ENCODE results near the gene AWAT2. TPM values are rescaled to one million over a fixed set of nuclear protein-coding genes. Genes with fewer than 3 reads are reported as not detected.
"Not testable (repeated sequence)": the region's sequence is repeated elsewhere in the genome, so short reads cannot be mapped to it uniquely, and the experiment has no call there.

AWAT2 gene
- total RNA-seq, 1 donor from 2014 or later = 0.20 TPM

DNA sequence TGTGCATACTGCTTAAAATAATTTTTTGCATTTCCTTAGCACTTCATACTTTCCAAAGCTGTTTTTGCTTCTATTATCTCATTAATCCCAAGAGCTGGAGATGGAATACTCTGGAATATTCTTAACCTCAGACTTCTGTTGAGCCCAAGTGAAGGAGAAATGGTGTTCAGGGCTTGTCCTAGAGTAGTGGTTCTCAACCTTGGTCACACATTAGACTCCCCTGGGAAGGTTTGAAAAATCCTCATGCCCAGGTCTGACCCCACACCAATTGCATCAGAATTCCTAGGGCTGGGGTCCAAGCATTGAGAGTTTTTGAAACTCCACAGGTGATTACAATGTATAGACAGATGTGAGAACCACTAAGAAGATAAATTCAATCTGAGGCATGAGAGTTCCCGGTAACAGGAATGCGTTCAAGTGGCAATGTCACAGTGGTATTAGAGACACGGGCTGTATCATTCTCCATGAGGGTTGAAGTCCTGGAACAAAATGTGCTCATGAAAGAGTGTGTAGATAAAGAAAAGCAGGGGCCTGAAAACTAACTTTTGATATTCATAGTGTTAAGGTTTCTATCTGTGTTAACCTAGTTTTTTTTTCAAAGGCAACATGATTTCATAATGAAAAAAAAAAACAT, 47.9 kb downstream of the AWAT2 start:
- no peak for DNase-seq (ENCODE audit: low read depth in 2 of 2)

DNA sequence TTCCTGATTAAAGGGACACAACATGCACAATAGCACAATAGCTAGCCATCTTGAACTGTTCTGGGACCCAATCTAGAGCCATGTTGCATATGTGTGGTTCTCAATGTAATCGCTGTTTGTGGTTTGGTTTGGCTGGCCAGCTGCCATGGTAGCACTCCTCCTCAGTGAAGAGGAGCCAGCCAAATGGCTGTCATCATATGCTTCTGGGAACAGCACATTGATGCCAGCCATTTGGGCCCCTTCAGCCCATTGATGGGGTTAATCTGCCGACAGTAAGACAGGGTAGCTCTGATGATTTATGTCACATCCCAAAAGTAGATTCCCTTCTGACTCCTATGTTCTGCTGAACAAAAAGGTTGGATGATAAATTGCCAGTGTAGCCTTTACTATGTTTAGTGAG, 48.5 kb downstream of the AWAT2 start:
- no peak for DNase-seq (ENCODE audit: low read depth in 2 of 2)

DNA sequence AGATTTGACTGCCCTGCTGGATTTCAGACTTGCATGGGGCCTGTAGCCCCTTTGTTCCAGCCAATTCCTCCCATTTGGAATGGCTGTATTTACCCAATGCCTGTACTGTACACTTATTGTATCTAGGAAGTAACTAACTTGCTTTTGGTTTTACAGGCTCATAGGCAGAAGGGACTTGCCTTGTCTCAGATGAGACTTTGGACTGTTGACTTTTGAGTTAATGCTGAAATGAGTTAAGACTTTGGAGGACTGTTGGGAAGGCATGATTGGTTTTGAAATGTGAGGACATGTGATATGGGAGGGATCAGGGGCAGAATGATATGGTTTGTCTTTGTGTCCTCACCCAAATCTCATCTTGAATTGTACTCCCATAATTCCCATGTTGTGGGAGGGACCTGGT, 51.4 kb downstream of the AWAT2 start:
- DNase-seq (ENCODE audit: low read depth in 2 of 2) = not testable (repeated sequence)

DNA sequence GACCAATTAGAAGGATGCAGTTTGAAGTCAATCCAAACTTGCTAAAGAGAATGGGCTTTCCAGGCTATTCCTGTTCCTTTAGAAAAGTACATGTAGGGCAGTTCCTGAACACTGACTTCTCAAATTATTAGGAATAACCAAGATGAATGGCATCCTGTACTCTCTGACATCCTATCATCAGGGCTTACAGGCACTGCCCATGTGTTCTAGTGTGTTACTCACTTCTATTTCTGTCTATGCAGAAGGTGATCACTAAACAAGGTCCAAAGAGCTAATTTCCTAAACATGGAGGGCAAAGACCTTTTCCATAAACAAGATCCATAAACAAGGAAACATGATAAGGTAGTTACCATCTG, 53.6 kb downstream of the AWAT2 start:
- no peak for DNase-seq (ENCODE audit: low read depth in 2 of 2)

DNA sequence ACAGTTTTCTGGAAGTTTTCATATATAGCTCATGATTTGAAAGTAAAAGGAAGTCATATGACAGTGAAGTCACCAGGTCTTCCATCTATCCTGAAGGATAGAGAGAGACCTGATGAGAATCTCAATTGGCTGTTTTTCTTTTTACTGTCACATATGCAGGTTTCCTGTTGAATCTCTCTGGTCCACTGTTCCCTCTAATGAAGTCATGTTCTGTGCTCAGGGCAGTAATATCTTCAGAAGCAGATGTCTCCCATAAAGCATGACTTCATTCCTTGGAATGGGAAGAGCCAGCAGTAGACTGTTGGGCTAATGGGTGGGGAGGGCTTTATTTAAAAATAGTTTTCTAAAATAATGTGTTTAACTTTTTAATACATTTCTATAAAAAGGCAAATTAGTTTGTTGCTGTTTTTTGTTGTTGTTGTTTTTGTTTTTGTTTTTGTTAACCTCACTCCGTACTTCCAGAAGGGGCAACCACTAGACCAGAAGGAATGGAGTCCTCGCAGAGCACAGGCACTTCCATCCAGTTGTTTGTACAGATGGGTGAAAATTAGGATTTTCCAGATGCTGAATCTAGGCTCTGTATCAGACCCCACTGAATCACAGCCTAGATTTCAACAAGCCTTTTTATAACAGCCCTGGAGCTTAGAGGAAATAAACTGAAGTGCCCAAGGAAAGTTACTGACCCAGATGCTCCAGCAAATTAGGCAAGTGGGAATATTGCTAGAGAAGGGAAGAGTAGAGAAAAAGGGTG, 54.2 kb downstream of the AWAT2 start:
- peak in 1 of 2 donors; percentile 13 for DNase-seq (ENCODE audit: low read depth in 2 of 2)

DNA sequence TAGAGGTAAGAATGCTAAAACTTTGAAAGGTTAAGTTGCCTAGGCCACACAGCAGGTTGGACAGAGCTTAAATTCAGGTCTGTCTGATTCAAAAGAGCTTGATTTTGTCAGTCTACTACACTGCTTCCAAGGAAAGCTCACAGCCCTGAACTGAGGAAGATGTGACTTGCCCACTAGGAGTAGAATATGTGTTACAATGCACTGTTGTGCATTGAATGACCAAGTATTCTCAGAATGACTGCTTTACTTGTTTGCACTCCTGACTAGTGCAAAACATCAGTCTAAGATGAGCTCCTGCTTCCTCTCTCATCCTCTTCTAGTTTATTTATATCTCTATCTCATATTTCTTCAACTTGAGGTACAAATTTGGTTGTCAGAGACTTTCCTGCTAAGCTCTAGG, 56.2 kb downstream of the AWAT2 start:
- DNase-seq (ENCODE audit: low read depth in 2 of 2) = no peak

DNA sequence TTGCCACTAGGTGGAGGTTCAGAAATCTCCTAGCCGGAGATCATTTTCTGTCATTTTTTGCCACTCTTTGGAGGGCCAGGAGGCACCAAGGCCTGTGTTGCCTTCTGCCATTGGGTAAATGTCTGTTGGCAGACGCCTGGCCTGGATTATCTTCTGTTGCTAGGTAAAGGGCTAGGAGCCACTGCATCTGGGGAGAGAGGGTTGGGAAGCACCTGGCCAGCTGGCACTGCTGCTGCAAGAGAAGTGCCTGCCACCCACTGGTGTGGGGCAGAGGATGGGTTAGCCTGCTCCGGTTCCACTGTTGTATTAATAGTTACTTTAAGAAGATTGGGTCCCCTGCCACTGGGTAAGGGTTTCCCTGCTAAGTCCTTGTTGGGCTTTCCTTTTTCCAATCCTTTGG, 58.1 kb downstream of the AWAT2 start:
- DNase-seq (ENCODE audit: low read depth in 2 of 2) = no peak

Other genes starting within 250 kb of the AWAT2 start
- gene OTUD6A, start 12.5 kb upstream of the AWAT2 start, total RNA-seq = not detected in 2 replicates
- 63.4 and 66.5 TPM in 2 replicates for gene IGBP1, start 83.5 kb upstream of the AWAT2 start, total RNA-seq
- gene DGAT2L6, start 127.5 kb upstream of the AWAT2 start, total RNA-seq = not detected in 2 replicates
- not detected in 2 replicates for gene AWAT1, start 184.7 kb upstream of the AWAT2 start, total RNA-seq
- gene P2RY4, start 210.3 kb upstream of the AWAT2 start, total RNA-seq = not detected in 2 replicates
- not detected in 2 replicates for gene ARR3, start 218.4 kb upstream of the AWAT2 start, total RNA-seq
- gene RAB41, start 232.2 kb upstream of the AWAT2 start, total RNA-seq = not detected in 2 replicates
- 28.8 and 32.1 TPM in 2 replicates for gene PDZD11, start 240.0 kb upstream of the AWAT2 start, total RNA-seq
- gene KIF4A, start 240.2 kb upstream of the AWAT2 start, total RNA-seq = 1.8 and 6.3 TPM in 2 replicates